HCT116 (cell line): ENCODE results near the gene CDH13. TPM values are rescaled to one million over a fixed set of nuclear protein-coding genes. Genes with fewer than 3 reads are reported as not detected.

Experiments
- ATAC-seq: fragments of 200-7000 bp; cut with Tn5 transposase; 2 replicates; pipeline ENCODE4 v1.9.1; 2020; ENCODE audit warnings: mild to moderate bottlenecking, moderate library complexity
- BruUV-seq: library from RNA; stranded (reverse); fragments of 400-500 nt; replicated peaks from 2 replicates; lab custom pipeline; 2021; lab: Mats Ljungman, UMichigan
- CTCF ChIA-PET: fragments of 300-600 bp; sonication (Branson Sonifier 250); formaldehyde crosslinking; loops from one replicate; lab custom pipeline; 2021; ENCODE audit warnings: antibody characterized with exemption; lab: Charles Lee
- POLR2A ChIA-PET: fragments of 300-600, 350-600 bp; sonication (Branson Sonifier 250); formaldehyde crosslinking; loops from one replicate; lab custom pipeline; 2021; ENCODE audit warnings: antibody characterized with exemption; lab: Charles Lee
- RAD21 ChIA-PET, 2 experiments: fragments of 300-600 bp; sonication (Branson Sonifier 250); formaldehyde crosslinking; loops; one replicate each; lab custom pipeline; 2023; ENCODE audit warnings: low total read pairs in 2 of 2; ENCODE audit not compliant: uncharacterized antibody in 2 of 2, unreplicated experiment in 2 of 2, low non-redundant PET in 1 of 2; lab: Charles Lee
- DNase-seq: peaks from one replicate; pipeline ENCODE4 v3.0.0-alpha.2; 2010; ENCODE audit warnings: low read depth, low spot score
- H2AFZ ChIP-seq: fragments of 200-600 bp; shearing (Covaris generic), sonication (generic); 2 replicates; pipeline ENCODE4 v1.6.1; 2017; ENCODE audit warnings: low read depth, mixed run types, mixed read lengths, antibody characterized with exemption, low read length; ENCODE audit not compliant: poor library complexity, severe bottlenecking
- H3K27ac ChIP-seq: 2 replicates; pipeline ENCODE4 v1.5.1; 2012; ENCODE audit warnings: low read depth, low read length
- H3K27me3 ChIP-seq: fragments of 200-600 bp; sonication (generic); 2 replicates; pipeline ENCODE4 v1.6.1; 2016; ENCODE audit warnings: mixed run types, low read length, mixed read lengths; ENCODE audit not compliant: insufficient read depth
- H3K36me3 ChIP-seq, 2 experiments: fragments of 200-500 bp in 1 of 2; fragments of 200-600 bp in 1 of 2; sonication (Bioruptor generic) in 1 of 2; sonication (generic) in 1 of 2; 2 replicates each; pipeline versions ENCODE4 v1.5.1 to v1.6.1; 2014 to 2016; ENCODE audit warnings: low read length in 2 of 2, inconsistent platforms in 1 of 2, mixed read lengths in 1 of 2, mixed run types in 1 of 2; ENCODE audit not compliant: insufficient read depth in 2 of 2, control insufficient read depth in 1 of 2
- H3K4me1 ChIP-seq, 2 experiments: fragments of 200-600 bp in 1 of 2; sonication (generic) in 1 of 2; 2 replicates each; pipeline versions ENCODE4 v1.5.1 to v1.6.1; 2012 to 2017; ENCODE audit warnings: low read length in 2 of 2, inconsistent platforms in 1 of 2, mild to moderate bottlenecking in 1 of 2, mixed read lengths in 1 of 2, mixed run types in 1 of 2, moderate library complexity in 1 of 2; ENCODE audit not compliant: insufficient read depth in 2 of 2, control insufficient read depth in 1 of 2
- H3K4me2 ChIP-seq: fragments of 200-600 bp; sonication (generic); 2 replicates; pipeline ENCODE4 v1.6.1; 2017; ENCODE audit warnings: mixed run types, low read length, mixed read lengths
- H3K4me3 ChIP-seq, 2 experiments: fragments of 200-600 bp in 1 of 2; sonication (generic) in 1 of 2; replicated peaks in 1 of 2; 2 replicates each; pipeline ENCODE4 v1.5.1; 2011 to 2016; ENCODE audit warnings: low read length in 2 of 2, control low read depth in 1 of 2, low read depth in 1 of 2, mild to moderate bottlenecking in 1 of 2, mixed read lengths in 1 of 2, mixed run types in 1 of 2
- H3K79me2 ChIP-seq: fragments of 200-600 bp; sonication (generic); 2 replicates; pipeline ENCODE4 v1.6.1; 2017; ENCODE audit warnings: mild to moderate bottlenecking, mixed run types, low read length, moderate library complexity, mixed read lengths; ENCODE audit not compliant: insufficient read depth
- H3K9ac ChIP-seq: fragments of 200-600 bp; sonication (generic); 2 replicates; pipeline ENCODE4 v1.6.1; 2016; ENCODE audit warnings: low read length, mixed read lengths
- H3K9me2 ChIP-seq: fragments of 200-600 bp; sonication (generic), shearing (Covaris generic); 2 replicates; pipeline ENCODE4 v1.6.1; 2017; ENCODE audit warnings: mixed run types, mild to moderate bottlenecking, moderate library complexity; ENCODE audit not compliant: insufficient read depth
- H3K9me3 ChIP-seq, 2 experiments: fragments of 200-500 bp in 1 of 2; fragments of 200-600 bp in 1 of 2; sonication (Bioruptor generic) in 1 of 2; sonication (generic) in 1 of 2; 2 replicates each; pipeline ENCODE4 v1.6.1; 2014 to 2017; ENCODE audit warnings: low read length in 2 of 2, mixed read lengths in 2 of 2, inconsistent platforms in 1 of 2, low read depth in 1 of 2, mild to moderate bottlenecking in 1 of 2, mixed run types in 1 of 2, moderate library complexity in 1 of 2; ENCODE audit not compliant: control insufficient read depth in 1 of 2, insufficient read depth in 1 of 2
- H4K20me1 ChIP-seq: fragments of 200-600 bp; sonication (generic), shearing (Covaris generic); 2 replicates; pipeline ENCODE4 v1.6.1; 2017; ENCODE audit warnings: mixed run types, mild to moderate bottlenecking, moderate library complexity; ENCODE audit not compliant: insufficient read depth
- ATF3 ChIP-seq: IDR thresholded peaks from 2 replicates; pipeline ENCODE4 v1.6.1; 2012
- CBX3 ChIP-seq: IDR thresholded peaks from 2 replicates; pipeline ENCODE4 v1.6.1; 2012; ENCODE audit warnings: low read depth
- CEBPB ChIP-seq: IDR thresholded peaks from 2 replicates; pipeline ENCODE4 v1.6.1; 2012; ENCODE audit warnings: low read depth
- EGR1 ChIP-seq: IDR thresholded peaks from 2 replicates; pipeline ENCODE4 v1.6.1; 2012; ENCODE audit warnings: low read depth
- ELF1 ChIP-seq: IDR thresholded peaks from 2 replicates; pipeline ENCODE4 v1.6.1; 2012; ENCODE audit warnings: low read depth, borderline replicate concordance
- EZH2 ChIP-seq: fragments of 200-600 bp; sonication (generic); IDR thresholded peaks from 2 replicates; pipeline ENCODE4 v1.6.1; 2017; ENCODE audit warnings: antibody characterized with exemption, mixed run types
- FOSL1 ChIP-seq: IDR thresholded peaks from 2 replicates; pipeline ENCODE4 v1.6.1; 2012; ENCODE audit warnings: low read depth
- JUND ChIP-seq: IDR thresholded peaks from 2 replicates; pipeline ENCODE4 v1.6.1; 2012
- POLR2A ChIP-seq: IDR thresholded peaks from 2 replicates; pipeline ENCODE4 v1.7.0; 2011; ENCODE audit warnings: borderline replicate concordance; ENCODE audit not compliant: insufficient read depth, insufficient read length; ENCODE audit errors: extremely low read depth
- POLR2AphosphoS5 ChIP-seq: IDR thresholded peaks from 2 replicates; pipeline ENCODE4 v1.6.1; 2011; ENCODE audit warnings: mild to moderate bottlenecking, low read depth, low read length, moderate library complexity
- RAD21 ChIP-seq: IDR thresholded peaks from 2 replicates; pipeline ENCODE4 v1.6.1; 2012; ENCODE audit warnings: low read depth, mild to moderate bottlenecking
- SIN3A ChIP-seq: IDR thresholded peaks from 2 replicates; pipeline ENCODE4 v1.6.1; 2012; ENCODE audit warnings: low read depth
- SP1 ChIP-seq: IDR thresholded peaks from 2 replicates; pipeline ENCODE4 v1.6.1; 2012; ENCODE audit warnings: low read depth
- SRF ChIP-seq: IDR thresholded peaks from 2 replicates; pipeline ENCODE4 v1.6.1; 2012; ENCODE audit warnings: low read depth
- TCF7L2 ChIP-seq: IDR thresholded peaks from 2 replicates; pipeline ENCODE4 v1.7.0; 2011; ENCODE audit warnings: borderline replicate concordance, inconsistent platforms; ENCODE audit not compliant: insufficient read depth, insufficient read length; ENCODE audit errors: extremely low read depth
- YY1 ChIP-seq: IDR thresholded peaks from 2 replicates; pipeline ENCODE4 v1.6.1; 2011; ENCODE audit warnings: low read length, low read depth, moderate library complexity, mild to moderate bottlenecking; ENCODE audit not compliant: insufficient replicate concordance; ENCODE audit errors: extremely low read depth
- intact Hi-C: fragments of 100-400 bp; cut with micrococcal nuclease; formaldehyde crosslinking; loops from 2 replicates; pipeline ENCODE4 v1.10.0; 2022
- total RNA-seq: library from RNA; stranded (reverse); gene quantifications from one replicate; pipeline ENCODE4 v1.2.1, GENCODE V29; 2021; ENCODE audit not compliant: unreplicated experiment
- TF ChIP-seq, protein P1 (sequence below): IDR thresholded peaks from 2 replicates; pipeline ENCODE4 v1.6.1; 2011; ENCODE audit warnings: mild to moderate bottlenecking, low read length, moderate library complexity; ENCODE audit not compliant: insufficient replicate concordance; ENCODE audit errors: extremely low read depth

CDH13 gene
- total RNA-seq, 1 experiment from 2014 or later, result not detected

GRCh38 chr16:82947698-82948097 is 320.9 kb downstream of the CDH13 start:
- no peak for TF ChIP-seq EGR1
- TF ChIP-seq EZH2, result no peak
- no peak for TF ChIP-seq ELF1
- TF ChIP-seq POLR2A, result no peak
- TF ChIP-seq TCF7L2, result no peak
- no peak for TF ChIP-seq FOSL1
- TF ChIP-seq CEBPB, result no peak
- TF ChIP-seq YY1, result no peak
- TF ChIP-seq SRF, result no peak
- TF ChIP-seq RAD21, result no peak
- no peak for TF ChIP-seq SP1
- TF ChIP-seq JUND, result no peak
- TF ChIP-seq POLR2AphosphoS5, result no peak
- TF ChIP-seq ATF3, result no peak
- Histone ChIP-seq H4K20me1 (no peaks in the 10 kb centered on the region), H3K36me3 (no peaks in the 10 kb centered on the region), H3K4me2 (no peak overlapping the region), H3K4me1 (no peaks in the 10 kb centered on the region), H3K4me3 (no peak overlapping the region), H3K79me2 (no peaks in the 10 kb centered on the region), H3K27me3 (no peaks in the 10 kb centered on the region), H2AFZ (no peak overlapping the region), H3K27ac (no peak overlapping the region), H3K9me3 (peaks cover 14 to 17% of the 10 kb centered on the region in 2 experiments; a peak in 3 of 4 replicates), H3K9ac (no peak overlapping the region), H3K9me2 (no peaks in the 10 kb centered on the region)
- RAD21 ChIA-PET, result no interaction called here
- POLR2A ChIA-PET, result no interaction called here
- DNase-seq (no peak), ATAC-seq (no peak)
- no TSS peak for BruUV-seq
- intact Hi-C loops, result no loop called here
- CTCF ChIA-PET, result no interaction called here

DNA sequence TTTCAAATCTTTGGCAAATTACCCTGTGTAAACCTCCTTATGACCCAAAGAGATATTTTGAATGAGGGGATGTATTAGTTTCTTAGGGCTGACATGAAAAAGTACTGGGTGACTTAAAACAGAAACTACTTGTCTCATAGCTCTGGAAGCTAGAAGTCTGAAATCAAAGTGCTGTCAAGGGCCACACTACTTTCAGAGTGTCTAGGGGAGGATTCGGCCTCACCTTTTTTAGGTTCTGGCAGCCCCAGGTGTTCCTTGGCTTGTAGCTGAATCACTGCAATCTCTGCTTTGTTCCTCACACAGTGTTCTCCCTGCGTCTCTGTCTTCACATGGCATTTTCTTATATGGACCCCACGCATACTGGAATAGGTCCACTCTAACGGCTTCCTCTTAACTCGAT is 322.2 kb downstream of the CDH13 start:
- TF ChIP-seq RAD21 (no peak), POLR2A (no peak), CBX3 (no peak), EGR1 (no peak), SIN3A (no peak), JUND (no peak), ATF3 (no peak), YY1 (no peak), CEBPB (no peak), TCF7L2 (no peak)
- TF ChIP-seq, protein P1, sequence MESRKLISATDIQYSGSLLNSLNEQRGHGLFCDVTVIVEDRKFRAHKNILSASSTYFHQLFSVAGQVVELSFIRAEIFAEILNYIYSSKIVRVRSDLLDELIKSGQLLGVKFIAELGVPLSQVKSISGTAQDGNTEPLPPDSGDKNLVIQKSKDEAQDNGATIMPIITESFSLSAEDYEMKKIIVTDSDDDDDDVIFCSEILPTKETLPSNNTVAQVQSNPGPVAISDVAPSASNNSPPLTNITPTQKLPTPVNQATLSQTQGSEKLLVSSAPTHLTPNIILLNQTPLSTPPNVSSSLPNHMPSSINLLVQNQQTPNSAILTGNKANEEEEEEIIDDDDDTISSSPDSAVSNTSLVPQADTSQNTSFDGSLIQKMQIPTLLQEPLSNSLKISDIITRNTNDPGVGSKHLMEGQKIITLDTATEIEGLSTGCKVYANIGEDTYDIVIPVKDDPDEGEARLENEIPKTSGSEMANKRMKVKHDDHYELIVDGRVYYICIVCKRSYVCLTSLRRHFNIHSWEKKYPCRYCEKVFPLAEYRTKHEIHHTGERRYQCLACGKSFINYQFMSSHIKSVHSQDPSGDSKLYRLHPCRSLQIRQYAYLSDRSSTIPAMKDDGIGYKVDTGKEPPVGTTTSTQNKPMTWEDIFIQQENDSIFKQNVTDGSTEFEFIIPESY, result no peak
- Histone ChIP-seq H3K4me1 (no peaks in the 10 kb centered on the region), H3K4me3 (no peak overlapping the region), H4K20me1 (no peaks in the 10 kb centered on the region), H3K36me3 (no peaks in the 10 kb centered on the region), H3K9ac (no peak overlapping the region), H3K9me3 (peaks cover 15% of the 10 kb centered on the region in 2 experiments; a peak in 2 of 4 replicates), H3K4me2 (no peak overlapping the region), H2AFZ (no peak overlapping the region), H3K79me2 (no peaks in the 10 kb centered on the region), H3K27me3 (no peaks in the 10 kb centered on the region), H3K9me2 (no peaks in the 10 kb centered on the region), H3K27ac (no peak overlapping the region)
- ChIA-PET CTCF (no interaction called here), POLR2A (no interaction called here), RAD21 (no interaction called here)
- no TSS peak for BruUV-seq
- intact Hi-C loops, result no loop called here
- no peak for DNase-seq
- ATAC-seq, result no peak
